Hepatocyte (in vitro differentiated cells): Measurements from ENCODE around the gene ZNF546. TPM values are rescaled to one million over a fixed set of nuclear protein-coding genes. Genes with fewer than 3 reads are reported as not detected.

Source experiments
- DNase-seq: peaks from one replicate; pipeline ENCODE4 v3.0.0-alpha.2; 2016; ENCODE audit warnings: low spot score
- H2AFZ ChIP-seq: fragments of 200-600 bp; sonication (generic); 2 replicates; pipeline ENCODE4 v1.6.0; 2016; ENCODE audit warnings: antibody characterized with exemption, mild to moderate bottlenecking
- H3K27ac ChIP-seq: fragments of 200-600 bp; sonication (generic); 2 replicates; pipeline ENCODE4 v1.5.1; 2016; ENCODE audit warnings: mild to moderate bottlenecking
- H3K27me3 ChIP-seq: fragments of 200-600 bp; sonication (generic); 2 replicates; pipeline ENCODE4 v1.6.1; 2016
- H3K36me3 ChIP-seq: fragments of 200-600 bp; sonication (generic); replicated peaks from 2 replicates; pipeline ENCODE4 v1.5.1; 2016; ENCODE audit warnings: low read depth; ENCODE audit not compliant: insufficient read depth
- H3K4me1 ChIP-seq: fragments of 200-600 bp; sonication (generic); 2 replicates; pipeline ENCODE4 v1.5.1; 2016; ENCODE audit warnings: mild to moderate bottlenecking, moderate library complexity; ENCODE audit not compliant: insufficient read depth
- H3K4me2 ChIP-seq: fragments of 200-600 bp; sonication (generic); 2 replicates; pipeline ENCODE4 v1.6.0; 2016
- H3K4me3 ChIP-seq: fragments of 200-600 bp; sonication (generic); 2 replicates; pipeline ENCODE4 v1.5.1; 2016; ENCODE audit warnings: mild to moderate bottlenecking
- H3K79me2 ChIP-seq: fragments of 200-600 bp; sonication (generic); 2 replicates; pipeline ENCODE4 v1.6.0; 2017; ENCODE audit warnings: mild to moderate bottlenecking
- H3K9me2 ChIP-seq: fragments of 200-600 bp; sonication (generic); replicated peaks from 2 replicates; pipeline ENCODE4 v1.6.0; 2017; ENCODE audit warnings: mild to moderate bottlenecking; ENCODE audit not compliant: insufficient read depth
- H3K9me3 ChIP-seq: fragments of 200-600 bp; sonication (generic); 2 replicates; pipeline ENCODE4 v1.5.1; 2016; ENCODE audit warnings: low read depth, mild to moderate bottlenecking
- H4K20me1 ChIP-seq: fragments of 200-600 bp; sonication (generic); 2 replicates; pipeline ENCODE4 v1.6.0; 2016; ENCODE audit warnings: mild to moderate bottlenecking; ENCODE audit not compliant: insufficient read depth, poor library complexity, severe bottlenecking
- EZH2 ChIP-seq: fragments of 200-600 bp; sonication (generic); IDR thresholded peaks from 2 replicates; pipeline ENCODE4 v1.6.1; 2016; ENCODE audit warnings: antibody characterized with exemption, mild to moderate bottlenecking, borderline replicate concordance
- EZH2phosphoT487 ChIP-seq: fragments of 200-600 bp; sonication (generic); IDR thresholded peaks from one replicate; pipeline ENCODE4 v1.6.1; 2018; ENCODE audit warnings: antibody characterized with exemption, mild to moderate bottlenecking, low read depth, moderate library complexity; ENCODE audit not compliant: unreplicated experiment, severe bottlenecking
- WGBS: methylation state at CpG from one replicate; pipeline ENCODE4 v1.1.6; 2016; ENCODE audit warnings: low lambda C conversion rate; ENCODE audit errors: missing lambda C conversion rate; 5-methylcytosine and 5-hydroxymethylcytosine counted together
- polyA plus RNA-seq: library from polyadenylated mRNA; unstranded; fragments of >200 nt; fragmentation: Nextera tagmentation; extraction: Ambion mirVana; gene quantifications from 2 replicates; pipeline ENCODE4 v1.2.1, GENCODE V29; 2016
- total RNA-seq: library from RNA; depleted of rRNA; stranded (reverse); fragments of >200 nt; gene quantifications from 2 replicates; pipeline ENCODE4 v1.2.3, GENCODE V29; 2014
- TF ChIP-seq, protein P1 (sequence below): fragments of 200-600 bp; sonication (generic); IDR thresholded peaks from 2 replicates; pipeline ENCODE4 v1.5.1; 2016; ENCODE audit warnings: antibody characterized with exemption, mild to moderate bottlenecking; ENCODE audit not compliant: poor library complexity

ZNF546 gene
- total and polyA plus RNA-seq, 2 experiments from 2014 or later, result 1.1 to 1.8 TPM

DNA sequence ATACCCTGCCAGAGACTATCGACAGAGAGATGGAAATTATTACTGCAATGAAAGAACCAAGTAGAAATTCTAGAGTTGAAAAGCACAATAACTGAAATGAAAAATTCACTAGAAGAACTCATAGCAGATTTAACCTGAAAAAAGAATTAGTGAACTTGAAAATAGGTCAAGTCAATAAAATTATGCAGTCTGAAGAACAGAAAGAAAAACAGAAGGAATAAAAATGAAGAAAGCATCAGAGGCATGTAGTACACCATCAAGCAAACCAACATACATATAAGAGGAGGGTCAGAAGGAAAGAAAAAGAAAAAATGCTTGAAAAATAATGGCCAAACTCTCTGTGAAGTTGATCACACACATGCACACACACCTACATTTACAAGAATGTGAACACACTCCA is 62.8 kb downstream of the ZNF546 start:
- H3K79me2 ChIP-seq, result peaks cover 10% of the 10 kb centered on the region
- DNase-seq, result no peak
- WGBS, result 97% methylated on average over 1 of the region's 1 CpG
- H3K4me2 ChIP-seq, result no peak overlapping the region
- H3K27ac ChIP-seq, result no peak overlapping the region
- no peaks in the 10 kb centered on the region for H3K36me3 ChIP-seq
- H3K27me3 ChIP-seq, result no peaks in the 10 kb centered on the region
- H3K4me3 ChIP-seq, result no peak overlapping the region
- no peaks in the 10 kb centered on the region for H3K4me1 ChIP-seq
- H2AFZ ChIP-seq, result no peak overlapping the region
- TF ChIP-seq EZH2phosphoT487, result no peak
- TF ChIP-seq, protein P1, sequence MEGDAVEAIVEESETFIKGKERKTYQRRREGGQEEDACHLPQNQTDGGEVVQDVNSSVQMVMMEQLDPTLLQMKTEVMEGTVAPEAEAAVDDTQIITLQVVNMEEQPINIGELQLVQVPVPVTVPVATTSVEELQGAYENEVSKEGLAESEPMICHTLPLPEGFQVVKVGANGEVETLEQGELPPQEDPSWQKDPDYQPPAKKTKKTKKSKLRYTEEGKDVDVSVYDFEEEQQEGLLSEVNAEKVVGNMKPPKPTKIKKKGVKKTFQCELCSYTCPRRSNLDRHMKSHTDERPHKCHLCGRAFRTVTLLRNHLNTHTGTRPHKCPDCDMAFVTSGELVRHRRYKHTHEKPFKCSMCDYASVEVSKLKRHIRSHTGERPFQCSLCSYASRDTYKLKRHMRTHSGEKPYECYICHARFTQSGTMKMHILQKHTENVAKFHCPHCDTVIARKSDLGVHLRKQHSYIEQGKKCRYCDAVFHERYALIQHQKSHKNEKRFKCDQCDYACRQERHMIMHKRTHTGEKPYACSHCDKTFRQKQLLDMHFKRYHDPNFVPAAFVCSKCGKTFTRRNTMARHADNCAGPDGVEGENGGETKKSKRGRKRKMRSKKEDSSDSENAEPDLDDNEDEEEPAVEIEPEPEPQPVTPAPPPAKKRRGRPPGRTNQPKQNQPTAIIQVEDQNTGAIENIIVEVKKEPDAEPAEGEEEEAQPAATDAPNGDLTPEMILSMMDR, result no peak
- TF ChIP-seq EZH2, result no peak
- no peaks in the 10 kb centered on the region for H4K20me1 ChIP-seq
- H3K9me2 ChIP-seq, result no peaks in the 10 kb centered on the region
- peaks cover 9% of the 10 kb centered on the region for H3K9me3 ChIP-seq

DNA sequence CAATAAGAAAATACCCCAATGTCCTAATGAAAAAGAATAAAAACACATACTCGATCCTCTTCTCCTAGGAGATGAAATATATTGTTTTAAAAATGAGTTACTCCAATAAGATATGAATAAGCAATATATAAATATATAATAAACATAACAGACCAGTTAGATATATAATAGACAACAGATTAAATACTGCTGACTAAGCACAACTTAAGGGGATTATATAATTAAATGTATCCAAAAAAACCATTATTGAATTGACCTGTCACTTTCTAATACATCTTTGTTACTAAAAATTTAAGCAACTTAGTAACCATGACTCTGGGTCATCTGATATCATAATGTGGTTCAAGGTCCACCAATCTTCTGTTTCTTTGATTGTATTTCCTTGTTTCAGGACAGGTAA is 73.2 kb downstream of the ZNF546 start:
- Histone ChIP-seq H3K4me2 (no peak overlapping the region), H3K9me3 (no peaks in the 10 kb centered on the region), H3K36me3 (peaks cover 7% of the 10 kb centered on the region), H3K27ac (no peak overlapping the region), H3K4me1 (no peaks in the 10 kb centered on the region), H3K27me3 (no peaks in the 10 kb centered on the region), H3K4me3 (no peak overlapping the region), H3K79me2 (no peaks in the 10 kb centered on the region), H3K9me2 (no peaks in the 10 kb centered on the region), H4K20me1 (no peaks in the 10 kb centered on the region), H2AFZ (no peak overlapping the region)
- WGBS, result 100% methylated on average over 1 of the region's 1 CpG
- DNase-seq, result no peak
- TF ChIP-seq EZH2 (no peak), EZH2phosphoT487 (no peak)
- TF ChIP-seq, protein P1, result no peak

Other genes with a start within 250 kb of the ZNF546 start
- gene LEUTX, start 218.2 kb upstream of the ZNF546 start, total RNA-seq, result not detected in 2 replicates
- gene LEUTX, start 218.2 kb upstream of the ZNF546 start, polyA plus RNA-seq, result not detected in 2 replicates
- 10.5 and 12.2 TPM in 2 replicates for gene DYRK1B, start 162.9 kb upstream of the ZNF546 start, total RNA-seq
- 25.7 and 28.0 TPM in 2 replicates for gene DYRK1B, start 162.9 kb upstream of the ZNF546 start, polyA plus RNA-seq
- gene FBL, start 150.7 kb upstream of the ZNF546 start, total RNA-seq, result 104 and 126 TPM in 2 replicates
- gene FBL, start 150.7 kb upstream of the ZNF546 start, polyA plus RNA-seq, result 69.6 and 79.4 TPM in 2 replicates
- 31.2 and 48.2 TPM in 2 replicates for gene FCGBP, start 62.4 kb upstream of the ZNF546 start, total RNA-seq
- gene FCGBP, start 62.4 kb upstream of the ZNF546 start, polyA plus RNA-seq, result 2.4 and 3.1 TPM in 2 replicates
- 81.5 and 85.4 TPM in 2 replicates for gene PSMC4, start 25.9 kb upstream of the ZNF546 start, total RNA-seq
- gene PSMC4, start 25.9 kb upstream of the ZNF546 start, polyA plus RNA-seq, result 94.7 and 99.3 TPM in 2 replicates
- 11.5 and 13.4 TPM in 2 replicates for gene ZNF780B, start 59.2 kb downstream of the ZNF546 start, total RNA-seq
- 3.1 and 4.7 TPM in 2 replicates for gene ZNF780B, start 59.2 kb downstream of the ZNF546 start, polyA plus RNA-seq
- 7.3 and 14.9 TPM in 2 replicates for gene ZNF780A, start 93.9 kb downstream of the ZNF546 start, total RNA-seq
- 4.4 and 6.0 TPM in 2 replicates for gene ZNF780A, start 93.9 kb downstream of the ZNF546 start, polyA plus RNA-seq
- gene MAP3K10, start 194.4 kb downstream of the ZNF546 start, total RNA-seq, result 6.1 and 9.5 TPM in 2 replicates
- gene MAP3K10, start 194.4 kb downstream of the ZNF546 start, polyA plus RNA-seq, result 9.1 and 10.3 TPM in 2 replicates
- gene TTC9B, start 221.3 kb downstream of the ZNF546 start, total RNA-seq, result not detected in 2 replicates
- 0.21 and 0.33 TPM in 2 replicates for gene TTC9B, start 221.3 kb downstream of the ZNF546 start, polyA plus RNA-seq
- 0.12 TPM in 1 of 2 replicates, not detected in the other for gene CCNP, start 229.6 kb downstream of the ZNF546 start, total RNA-seq
- gene CCNP, start 229.6 kb downstream of the ZNF546 start, polyA plus RNA-seq, result 0.52 TPM in 1 of 2 replicates, not detected in the other